IMR-90 (cell line): ENCODE results near the gene COL19A1. TPM values are rescaled to one million over a fixed set of nuclear protein-coding genes. Genes with fewer than 3 reads are reported as not detected.

Source experiments
- ATAC-seq: fragments of 200-7000 bp; cut with Tn5 transposase; 2 replicates; pipeline ENCODE4 v1.9.1; 2020; ENCODE audit warnings: low read depth, mild to moderate bottlenecking, moderate library complexity
- BruUV-seq: library from RNA; stranded (reverse); fragments of 400-500 nt; replicated peaks from 2 replicates; lab custom pipeline; 2021; lab: Mats Ljungman, UMichigan
- CTCF ChIA-PET: fragments of 300-600 bp; formaldehyde crosslinking; extraction: SDS; loops from one replicate; lab custom pipeline; 2021; ENCODE audit warnings: antibody characterized with exemption; lab: Yijun Ruan, JAX
- POLR2A ChIA-PET: fragments of 300-600 bp; sonication (Branson Sonifier 250); formaldehyde crosslinking; loops from one replicate; lab custom pipeline; 2022; ENCODE audit warnings: antibody characterized with exemption; ENCODE audit not compliant: unreplicated experiment; lab: Charles Lee
- DNase-seq: peaks from one replicate; pipeline ENCODE4 v3.0.0; 2013
- H2AFZ ChIP-seq: replicated peaks from 2 replicates; pipeline ENCODE3; 2013; ENCODE audit warnings: low read length, mild to moderate bottlenecking; ENCODE audit not compliant: poor library complexity
- H2AK5ac ChIP-seq: 2 replicates; pipeline ENCODE4 v1.6.1; 2013; ENCODE audit warnings: low read depth, low read length, inconsistent platforms
- H2AK9ac ChIP-seq: replicated peaks from 2 replicates; pipeline ENCODE3; 2013; ENCODE audit warnings: mild to moderate bottlenecking, low read depth, low read length, moderate library complexity; ENCODE audit not compliant: poor library complexity
- H2BK120ac ChIP-seq: 2 replicates; pipeline ENCODE4 v1.6.1; 2013; ENCODE audit warnings: low read depth, low read length, inconsistent platforms
- H2BK15ac ChIP-seq: 3 replicates; pipeline ENCODE4 v1.6.1; 2013; ENCODE audit warnings: low read depth, low read length, inconsistent platforms
- H2BK20ac ChIP-seq: 2 replicates; pipeline ENCODE4 v1.6.1; 2013; ENCODE audit warnings: low read depth, mild to moderate bottlenecking, inconsistent platforms, low read length, moderate library complexity
- H2BK5ac ChIP-seq: 2 replicates; pipeline ENCODE4 v1.6.1; 2013; ENCODE audit warnings: mild to moderate bottlenecking, low read depth, low read length, inconsistent platforms; ENCODE audit not compliant: poor library complexity, severe bottlenecking
- H3K14ac ChIP-seq: replicated peaks from 2 replicates; pipeline ENCODE4 v1.6.1; 2013; ENCODE audit warnings: low read depth, low read length, inconsistent platforms
- H3K18ac ChIP-seq: 2 replicates; pipeline ENCODE4 v1.6.1; 2013; ENCODE audit warnings: low read depth, low read length, control low read depth
- H3K23ac ChIP-seq: 2 replicates; pipeline ENCODE4 v1.6.1; 2013; ENCODE audit warnings: low read depth, low read length, inconsistent platforms
- H3K27ac ChIP-seq: 2 replicates; pipeline ENCODE4 v1.5.1; 2013; ENCODE audit warnings: mild to moderate bottlenecking, control low read depth, low read length; ENCODE audit not compliant: insufficient read depth
- H3K27me3 ChIP-seq: 2 replicates; pipeline ENCODE4 v1.6.1; 2013; ENCODE audit warnings: low read length; ENCODE audit not compliant: control insufficient read depth, insufficient read depth
- H3K36me3 ChIP-seq: 2 replicates; pipeline ENCODE4 v1.6.1; 2013; ENCODE audit warnings: low read length, mixed read lengths; ENCODE audit not compliant: control insufficient read depth, insufficient read depth
- H3K4ac ChIP-seq: 2 replicates; pipeline ENCODE4 v1.6.1; 2013; ENCODE audit warnings: low read depth, low read length, inconsistent platforms
- H3K4me1 ChIP-seq: 2 replicates; pipeline ENCODE4 v1.6.1; 2013; ENCODE audit warnings: low read length, mixed read lengths; ENCODE audit not compliant: control insufficient read depth, insufficient read depth
- H3K4me2 ChIP-seq: 2 replicates; pipeline ENCODE4 v1.6.1; 2013; ENCODE audit warnings: low read depth, mild to moderate bottlenecking, control low read depth, low read length, moderate library complexity
- H3K4me3 ChIP-seq: 2 replicates; pipeline ENCODE4 v1.5.1; 2013; ENCODE audit warnings: low read depth, mild to moderate bottlenecking, control low read depth, low read length, moderate library complexity; ENCODE audit not compliant: insufficient read depth
- H3K56ac ChIP-seq: 2 replicates; pipeline ENCODE4 v1.6.1; 2013; ENCODE audit warnings: low read length, inconsistent platforms; ENCODE audit not compliant: insufficient read depth; ENCODE audit errors: extremely low read depth
- H3K79me1 ChIP-seq, 2 experiments: 2 replicates each; pipeline ENCODE4 v1.6.1; 2013; ENCODE audit warnings: low read length in 2 of 2, inconsistent platforms in 1 of 2, low read depth in 1 of 2
- H3K9ac ChIP-seq: 2 replicates; pipeline ENCODE4 v1.6.1; 2013; ENCODE audit warnings: low read depth, low read length, control low read depth
- H3K9me1 ChIP-seq: 2 replicates; pipeline ENCODE4 v1.6.1; 2013; ENCODE audit warnings: low read length, inconsistent platforms; ENCODE audit not compliant: insufficient read depth
- H3K9me3 ChIP-seq: 2 replicates; pipeline ENCODE4 v1.6.1; 2013; ENCODE audit warnings: low read length; ENCODE audit not compliant: control insufficient read depth, insufficient read depth
- H4K20me1 ChIP-seq: 2 replicates; pipeline ENCODE4 v1.6.1; 2013; ENCODE audit warnings: low read length, inconsistent platforms; ENCODE audit not compliant: insufficient read depth
- H4K5ac ChIP-seq: 2 replicates; pipeline ENCODE4 v1.6.1; 2013; ENCODE audit warnings: mild to moderate bottlenecking, low read depth, low read length, control low read depth
- H4K8ac ChIP-seq, 2 experiments: 2 replicates each; pipeline ENCODE4 v1.6.1; 2013; ENCODE audit warnings: low read depth in 2 of 2, low read length in 2 of 2, control low read depth in 1 of 2, inconsistent platforms in 1 of 2
- H4K91ac ChIP-seq: 2 replicates; pipeline ENCODE4 v1.6.1; 2013; ENCODE audit warnings: low read depth, low read length, inconsistent platforms; ENCODE audit not compliant: insufficient read depth
- CHD1 ChIP-seq: IDR thresholded peaks from 2 replicates; pipeline ENCODE4 v1.6.1; 2012; ENCODE audit warnings: low read depth, low read length, improper control_type of control experiment
- MAFK ChIP-seq: IDR thresholded peaks from 2 replicates; pipeline ENCODE4 v1.6.1; 2012; ENCODE audit warnings: low read depth, low read length, improper control_type of control experiment
- MAZ ChIP-seq: IDR thresholded peaks from 2 replicates; pipeline ENCODE4 v1.6.1; 2012; ENCODE audit warnings: low read depth, mild to moderate bottlenecking, low read length, improper control_type of control experiment, moderate library complexity, borderline replicate concordance
- WGBS, 2 experiments: methylation state at CpG; one replicate each; pipeline versions ENCODE4 v1.1.5 to v1.1.7; 2013; ENCODE audit warnings: missing lambda C conversion rate in 2 of 2; ENCODE audit not compliant: insufficient read length in 1 of 2; ENCODE audit errors: extremely low coverage in 2 of 2; 5-methylcytosine and 5-hydroxymethylcytosine counted together
- dilution Hi-C: fragments of 300-500 bp; cut with HindIII; formaldehyde crosslinking; loops from one replicate; pipeline ENCODE4 v1.14.3; 2018; ENCODE audit warnings: low sequenced_read_pairs; ENCODE audit not compliant: unreplicated experiment
- in situ Hi-C: fragments of 300-500 bp; cut with MboI; formaldehyde crosslinking; loops from 3 replicates; pipeline ENCODE4 v1.14.3; 2019; ENCODE audit warnings: low sequenced_read_pairs, inconsistent platforms, mixed read lengths
- intact Hi-C: fragments of 100-400 bp; cut with micrococcal nuclease; formaldehyde crosslinking; loops from 2 replicates; pipeline ENCODE4 v1.10.0; 2022
- polyA plus RNA-seq, 3 experiments: library from polyadenylated mRNA; depleted of rRNA; stranded (reverse); fragments of >200 nt; gene quantifications; 2 replicates each; pipeline ENCODE4 v1.2.3, GENCODE V29; 2012; ENCODE audit warnings: low replicate concordance in 1 of 3
- total RNA-seq: library from RNA; depleted of rRNA; stranded (reverse); fragments of >200 nt; gene quantifications from 2 replicates; pipeline ENCODE4 v1.2.3, GENCODE V29; 2012

Gene COL19A1
- total and polyA plus RNA-seq, 2 of the 4 experiments (the other 2 are of a cell fraction), result under 0.01 TPM; not detected in 1

DNA sequence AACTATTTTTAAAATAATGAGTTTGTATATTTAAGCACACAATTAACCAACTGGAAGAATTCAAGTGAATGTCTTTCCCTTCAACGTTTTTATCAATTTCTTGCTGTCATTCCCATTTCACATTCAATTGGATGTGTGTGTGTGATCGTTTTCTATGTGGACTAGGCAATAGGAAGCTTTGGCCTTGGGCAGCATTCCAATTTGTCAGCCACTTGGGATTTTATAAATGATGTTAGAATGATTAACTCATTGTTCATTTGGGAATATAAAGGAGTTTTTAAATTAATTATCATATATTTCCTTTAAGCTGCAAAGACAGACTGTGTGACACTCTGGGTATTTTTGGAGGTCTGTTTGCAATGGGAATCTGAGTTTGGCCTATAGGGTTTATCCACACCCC, 274.1 kb downstream of the COL19A1 start:
- in situ Hi-C loops, result no loop called here
- POLR2A ChIA-PET, result no interaction called here
- no TSS peak for BruUV-seq
- no peaks in the 10 kb centered on the region for H3K36me3 ChIP-seq
- no peak for ATAC-seq
- no peak overlapping the region for H2AK5ac ChIP-seq
- no CpG with 5 or more reads among the region's 2 CpGs for WGBS, 2 experiments
- DNase-seq, result no peak
- no peak overlapping the region for H2BK20ac ChIP-seq
- H3K27ac ChIP-seq, result no peak overlapping the region
- no peak overlapping the region for H3K18ac ChIP-seq
- H3K9me1 ChIP-seq, result no peaks in the 10 kb centered on the region
- H3K9me3 ChIP-seq, result no peaks in the 10 kb centered on the region
- H3K23ac ChIP-seq, result no peak overlapping the region
- no peak overlapping the region for H2AK9ac ChIP-seq
- H3K4me1 ChIP-seq, result no peaks in the 10 kb centered on the region
- CTCF ChIA-PET, result no interaction called here
- H3K4me2 ChIP-seq, result no peak overlapping the region
- H4K8ac ChIP-seq, result no peak overlapping the region
- no peak overlapping the region for H4K91ac ChIP-seq
- H4K20me1 ChIP-seq, result no peaks in the 10 kb centered on the region
- no peak overlapping the region for H2AFZ ChIP-seq
- H2BK15ac ChIP-seq, result no peak overlapping the region
- no peak overlapping the region for H3K56ac ChIP-seq
- dilution Hi-C loops, result no loop called here
- H3K14ac ChIP-seq, result no peak overlapping the region
- no peak overlapping the region for H3K4ac ChIP-seq
- TF ChIP-seq CHD1 (no peak), MAFK (no peak), MAZ (no peak)
- no peak overlapping the region for H4K5ac ChIP-seq
- H3K27me3 ChIP-seq, result no peaks in the 10 kb centered on the region
- H3K79me1 ChIP-seq, result no peaks in the 10 kb centered on the region
- no peak overlapping the region for H2BK5ac ChIP-seq
- no peak overlapping the region for H3K4me3 ChIP-seq
- H3K9ac ChIP-seq, result no peak overlapping the region
- intact Hi-C loops, result no loop called here
- no peak overlapping the region for H2BK120ac ChIP-seq
